K562 (cell line): ENCODE results near the gene MYO15B. TPM values are rescaled to one million over a fixed set of nuclear protein-coding genes. Genes with fewer than 3 reads are reported as not detected.

ENCODE experiments used
- ATAC-seq: fragments of 200-7000 bp; cut with Tn5 transposase; 3 replicates; pipeline ENCODE4 v1.9.1; 2020; ENCODE audit warnings: moderate library complexity
- BruUV-seq: library from RNA; stranded (reverse); fragments of 400-500 nt; replicated peaks from 2 replicates; lab custom pipeline; 2021; lab: Mats Ljungman, UMichigan
- CTCF ChIA-PET: fragments of 300-600 bp; formaldehyde crosslinking; extraction: SDS; loops from one replicate; lab custom pipeline; 2021; ENCODE audit warnings: low intra/inter-chr PET ratio; lab: Yijun Ruan, JAX
- POLR2A ChIA-PET: fragments of 300-600, 350-650 bp; sonication (Branson Sonifier 250); formaldehyde crosslinking; extraction: SDS; loops from one replicate; lab custom pipeline; 2021; ENCODE audit warnings: antibody characterized with exemption, inconsistent platforms; lab: Yijun Ruan, JAX
- DNase-seq, 4 experiments: peaks; one replicate each; pipeline versions ENCODE4 v3.0.0 to v3.0.0-alpha.2; 2011 to 2018; ENCODE audit warnings: low spot score in 3 of 4, mixed read lengths in 3 of 4; ENCODE audit errors: extremely low read depth in 1 of 4
- FAIRE-seq: peaks from 2 replicates; lab custom pipeline; 2011; peaks lifted over from hg19 to GRCh38; lab: Jason Lieb, UNC
- H2AFZ ChIP-seq: 2 replicates; pipeline ENCODE4 v1.6.0; 2011; ENCODE audit warnings: low read depth, low read length, control low read depth, inconsistent platforms
- H3K27ac ChIP-seq: fragments of 200-600 bp; 3 replicates; pipeline ENCODE4 v1.8.0; 2011; ENCODE audit warnings: low read depth, mild to moderate bottlenecking, control low read depth, inconsistent platforms, low read length, moderate library complexity, mixed read lengths; ENCODE audit errors: extremely low read depth
- H3K27me3 ChIP-seq, 2 experiments: fragments of 300-600 bp in 1 of 2; 2 replicates in 1 of 2; 3 replicates in 1 of 2; pipeline versions ENCODE4 v1.6.0 to v1.8.0; 2011; ENCODE audit warnings: inconsistent platforms in 2 of 2, low read length in 2 of 2, mild to moderate bottlenecking in 1 of 2, mixed read lengths in 1 of 2, moderate library complexity in 1 of 2; ENCODE audit not compliant: control insufficient read depth in 2 of 2, insufficient read depth in 2 of 2
- H3K36me3 ChIP-seq: fragments of 300-600 bp; 3 replicates; pipeline ENCODE4 v1.8.0; 2011; ENCODE audit warnings: mild to moderate bottlenecking, low read length, inconsistent platforms; ENCODE audit not compliant: control insufficient read depth, insufficient read depth
- H3K4me1 ChIP-seq, 2 experiments: fragments of 200-600 bp in 1 of 2; replicated peaks in 1 of 2; 2 replicates in 1 of 2; 3 replicates in 1 of 2; pipeline versions ENCODE4 v1.5.1 to v1.8.0; 2011; ENCODE audit warnings: inconsistent platforms in 2 of 2, low read length in 2 of 2, mild to moderate bottlenecking in 1 of 2, mixed read lengths in 1 of 2, moderate library complexity in 1 of 2; ENCODE audit not compliant: control insufficient read depth in 2 of 2, insufficient read depth in 2 of 2
- H3K4me2 ChIP-seq: 2 replicates; pipeline ENCODE4 v1.6.1; 2011; ENCODE audit warnings: low read length, control low read depth, inconsistent platforms, mixed read lengths; ENCODE audit not compliant: insufficient read depth
- H3K4me3 ChIP-seq: fragments of 200-600 bp; sonication (generic), shearing (Covaris generic); 2 replicates; pipeline ENCODE4 v1.5.1; 2016; ENCODE audit warnings: control low read depth, inconsistent platforms
- H3K79me2 ChIP-seq: fragments of 200-600 bp; 3 replicates; pipeline ENCODE4 v1.8.0; 2011; ENCODE audit warnings: low read length, inconsistent platforms; ENCODE audit not compliant: control insufficient read depth, insufficient read depth
- H3K9ac ChIP-seq, 2 experiments: 2 replicates each; pipeline versions ENCODE4 v1.6.0 to v1.6.1; 2011; ENCODE audit warnings: low read depth in 2 of 2, low read length in 2 of 2, control low read depth in 1 of 2, inconsistent platforms in 1 of 2, mild to moderate bottlenecking in 1 of 2, mixed read lengths in 1 of 2; ENCODE audit not compliant: insufficient read depth in 1 of 2
- H3K9me1 ChIP-seq: one replicate; pipeline ENCODE4 v1.6.0; 2011; ENCODE audit warnings: inconsistent platforms, mild to moderate bottlenecking, low read length, moderate library complexity; ENCODE audit not compliant: control insufficient read depth, insufficient read depth
- H3K9me3 ChIP-seq: replicated peaks from 2 replicates; pipeline ENCODE4 v1.5.1; 2011; ENCODE audit warnings: low read depth, low read length, inconsistent platforms; ENCODE audit not compliant: control insufficient read depth, insufficient read depth
- H4K20me1 ChIP-seq: replicated peaks from 2 replicates; pipeline ENCODE4 v1.6.1; 2011; ENCODE audit warnings: low read length, inconsistent platforms, mixed read lengths; ENCODE audit not compliant: control insufficient read depth, insufficient read depth
- HDAC8 ChIP-seq: fragments of 450-650 bp; IDR thresholded peaks from 2 replicates; pipeline ENCODE4 v1.6.1; 2016; ENCODE audit warnings: mild to moderate bottlenecking, missing genetic modification characterization, moderate library complexity, missing compliant biosample characterization
- KLF16 ChIP-seq: IDR thresholded peaks from 2 replicates; pipeline ENCODE4 v1.6.1; 2016; ENCODE audit warnings: antibody characterized with exemption
- MTA2 ChIP-seq: fragments of 450-650 bp; IDR thresholded peaks from 2 replicates; pipeline ENCODE4 v1.6.1; 2016; ENCODE audit warnings: low read depth
- SAFB2 ChIP-seq: fragments of 200-400 bp; formaldehyde crosslinking; IDR thresholded peaks from 2 replicates; pipeline ENCODE4 v1.6.1; 2018; ENCODE audit warnings: borderline replicate concordance, low read length, low read depth, moderate library complexity; ENCODE audit not compliant: severe bottlenecking
- TBP ChIP-seq: optimal IDR thresholded peaks from 2 replicates; pipeline ENCODE3; 2011; ENCODE audit warnings: low read depth, low read length, improper control_type of control experiment
- ZNF197 ChIP-seq: fragments of 200-800 bp; sonication (Bioruptor generic); IDR thresholded peaks from 2 replicates; pipeline ENCODE4 v1.6.1; 2016; ENCODE audit warnings: low read depth, missing genetic modification characterization, missing compliant biosample characterization
- WGBS: fragments of 100-300 bp; shearing (Covaris generic); methylation state at CpG from one replicate; pipeline ENCODE4 v1.1.6; 2016; ENCODE audit warnings: low coverage, mixed read lengths; ENCODE audit not compliant: insufficient coverage; ENCODE audit errors: missing lambda C conversion rate; 5-methylcytosine and 5-hydroxymethylcytosine counted together
- in situ Hi-C: fragments of 300-500 bp; cut with MboI; formaldehyde crosslinking; loops from 4 replicates; pipeline ENCODE4 v1.15.0; 2018; ENCODE audit warnings: inconsistent platforms, mixed read lengths
- intact Hi-C: fragments of 100-400 bp; cut with micrococcal nuclease; formaldehyde crosslinking; loops from 2 replicates; pipeline ENCODE4 v1.14.2; 2022
- polyA plus RNA-seq, 8 experiments: library from polyadenylated mRNA; depleted of rRNA in 4 of 8; stranded (reverse) in 5 of 8; unstranded in 3 of 8; fragments of >200 nt; fragmentation: Nextera tagmentation in 2 of 8; fragmentation: Illumina TruSeq in 1 of 8; extraction: Ambion mirVana in 2 of 8; extraction: Trizol in 1 of 8; gene quantifications; 2 replicates each; pipeline versions ENCODE4 v1.2.1 to v1.2.3, GENCODE V29; 2011 to 2014; ENCODE audit warnings: inconsistent platforms in 1 of 8, missing spikeins in 1 of 8
- total RNA-seq, 7 experiments: library from RNA; depleted of rRNA in 6 of 7; stranded (reverse); fragments of >200 nt in 6 of 7; fragmentation: Illumina TruSeq in 2 of 7; extraction: Trizol in 2 of 7; gene quantifications; 2 replicates each; pipeline versions ENCODE4 v1.2.1 to v1.2.3, GENCODE V29; 2011 to 2021; ENCODE audit warnings: low replicate concordance in 1 of 7
- TF ChIP-seq, protein P1 (sequence below): fragments of 450-650 bp; formaldehyde crosslinking; IDR thresholded peaks from 2 replicates; pipeline ENCODE4 v1.4.0; 2020; ENCODE audit warnings: mild to moderate bottlenecking, moderate library complexity
- TF ChIP-seq, protein P2 (sequence below): fragments of 450-650 bp; IDR thresholded peaks from 2 replicates; pipeline ENCODE4 v1.6.1; 2018; ENCODE audit not compliant: partially characterized antibody
- TF ChIP-seq, protein P3 (sequence below): fragments of 250-450 bp; sonication (Bioruptor Pico); IDR thresholded peaks from 2 replicates; pipeline ENCODE4 v1.5.1; 2021; ENCODE audit warnings: mild to moderate bottlenecking
- TF ChIP-seq, protein P4 (sequence below), 2 experiments: fragments of 450-650 bp in 1 of 2; sonication (generic) in 1 of 2; formaldehyde crosslinking; conservative IDR thresholded peaks; 2 replicates each; pipeline versions ENCODE4 v1.4.0 to v1.8.1; 2020 to 2022; ENCODE audit warnings: mild to moderate bottlenecking in 1 of 2, missing genetic modification reagents in 1 of 2

The MYO15B gene
- total and polyA plus RNA-seq, 9 of the 15 experiments (the other 6 are each of a cell fraction or from before 2014, with no cell fraction given): 0.05 to 3.1 (median 0.83) TPM; not detected in 2

DNA sequence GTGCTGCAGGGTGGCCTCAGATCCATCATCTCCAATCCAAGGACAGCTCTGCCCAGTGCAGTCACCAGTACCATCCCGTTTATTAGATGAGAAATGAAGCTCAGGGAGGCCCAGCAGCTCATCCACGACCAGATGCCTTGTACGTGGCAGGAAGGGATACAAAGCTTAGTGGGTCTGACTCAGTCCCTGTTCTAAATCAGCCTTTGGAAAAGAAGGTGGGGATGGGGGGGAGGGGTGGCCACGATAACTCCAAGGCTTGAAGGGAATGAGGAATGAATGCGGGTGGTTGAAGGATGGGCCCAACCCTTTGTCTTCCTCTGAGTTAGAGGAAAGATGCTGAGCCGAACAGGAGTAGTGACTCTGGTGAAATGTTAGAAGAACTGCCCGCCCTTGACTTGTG lies 36.3 kb upstream of the MYO15B start:
- ChIA-PET POLR2A (no interaction called here), CTCF (no interaction called here)
- H3K27ac ChIP-seq: no peak overlapping the region
- no peak overlapping the region for H3K4me2 ChIP-seq
- H3K27me3 ChIP-seq: no peaks in the 10 kb centered on the region
- peaks cover 2 to 31% of the 10 kb centered on the region in 2 experiments for H3K4me1 ChIP-seq
- H3K9me1 ChIP-seq: no peaks in the 10 kb centered on the region
- intact Hi-C loops (no loop called here), in situ Hi-C loops (no loop called here)
- 53% methylated on average over 6 of the region's 7 CpGs for WGBS
- no peaks in the 10 kb centered on the region for H3K36me3 ChIP-seq
- no peak overlapping the region for H2AFZ ChIP-seq
- no peaks in the 10 kb centered on the region for H3K79me2 ChIP-seq
- DNase-seq (no peak), FAIRE-seq (no peak), ATAC-seq (no peak)
- BruUV-seq: no TSS peak
- H3K9ac ChIP-seq: no peak overlapping the region; a peak in 1 of 4 replicates
- H3K9me3 ChIP-seq: no peaks in the 10 kb centered on the region
- TF ChIP-seq, protein P1, sequence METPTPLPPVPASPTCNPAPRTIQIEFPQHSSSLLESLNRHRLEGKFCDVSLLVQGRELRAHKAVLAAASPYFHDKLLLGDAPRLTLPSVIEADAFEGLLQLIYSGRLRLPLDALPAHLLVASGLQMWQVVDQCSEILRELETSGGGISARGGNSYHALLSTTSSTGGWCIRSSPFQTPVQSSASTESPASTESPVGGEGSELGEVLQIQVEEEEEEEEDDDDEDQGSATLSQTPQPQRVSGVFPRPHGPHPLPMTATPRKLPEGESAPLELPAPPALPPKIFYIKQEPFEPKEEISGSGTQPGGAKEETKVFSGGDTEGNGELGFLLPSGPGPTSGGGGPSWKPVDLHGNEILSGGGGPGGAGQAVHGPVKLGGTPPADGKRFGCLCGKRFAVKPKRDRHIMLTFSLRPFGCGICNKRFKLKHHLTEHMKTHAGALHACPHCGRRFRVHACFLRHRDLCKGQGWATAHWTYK: no peak
- no peak for TF ChIP-seq HDAC8 (tag)
- TF ChIP-seq, protein P2, sequence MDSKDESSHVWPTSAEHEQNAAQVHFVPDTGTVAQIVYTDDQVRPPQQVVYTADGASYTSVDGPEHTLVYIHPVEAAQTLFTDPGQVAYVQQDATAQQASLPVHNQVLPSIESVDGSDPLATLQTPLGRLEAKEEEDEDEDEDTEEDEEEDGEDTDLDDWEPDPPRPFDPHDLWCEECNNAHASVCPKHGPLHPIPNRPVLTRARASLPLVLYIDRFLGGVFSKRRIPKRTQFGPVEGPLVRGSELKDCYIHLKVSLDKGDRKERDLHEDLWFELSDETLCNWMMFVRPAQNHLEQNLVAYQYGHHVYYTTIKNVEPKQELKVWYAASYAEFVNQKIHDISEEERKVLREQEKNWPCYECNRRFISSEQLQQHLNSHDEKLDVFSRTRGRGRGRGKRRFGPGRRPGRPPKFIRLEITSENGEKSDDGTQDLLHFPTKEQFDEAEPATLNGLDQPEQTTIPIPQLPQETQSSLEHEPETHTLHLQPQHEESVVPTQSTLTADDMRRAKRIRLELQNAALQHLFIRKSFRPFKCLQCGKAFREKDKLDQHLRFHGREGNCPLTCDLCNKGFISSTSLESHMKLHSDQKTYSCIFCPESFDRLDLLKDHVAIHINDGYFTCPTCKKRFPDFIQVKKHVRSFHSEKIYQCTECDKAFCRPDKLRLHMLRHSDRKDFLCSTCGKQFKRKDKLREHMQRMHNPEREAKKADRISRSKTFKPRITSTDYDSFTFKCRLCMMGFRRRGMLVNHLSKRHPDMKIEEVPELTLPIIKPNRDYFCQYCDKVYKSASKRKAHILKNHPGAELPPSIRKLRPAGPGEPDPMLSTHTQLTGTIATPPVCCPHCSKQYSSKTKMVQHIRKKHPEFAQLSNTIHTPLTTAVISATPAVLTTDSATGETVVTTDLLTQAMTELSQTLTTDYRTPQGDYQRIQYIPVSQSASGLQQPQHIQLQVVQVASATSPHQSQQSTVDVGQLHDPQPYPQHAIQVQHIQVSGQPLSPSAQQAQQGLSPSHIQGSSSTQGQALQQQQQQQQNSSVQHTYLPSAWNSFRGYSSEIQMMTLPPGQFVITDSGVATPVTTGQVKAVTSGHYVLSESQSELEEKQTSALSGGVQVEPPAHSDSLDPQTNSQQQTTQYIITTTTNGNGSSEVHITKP: no peak
- TF ChIP-seq, protein P3, sequence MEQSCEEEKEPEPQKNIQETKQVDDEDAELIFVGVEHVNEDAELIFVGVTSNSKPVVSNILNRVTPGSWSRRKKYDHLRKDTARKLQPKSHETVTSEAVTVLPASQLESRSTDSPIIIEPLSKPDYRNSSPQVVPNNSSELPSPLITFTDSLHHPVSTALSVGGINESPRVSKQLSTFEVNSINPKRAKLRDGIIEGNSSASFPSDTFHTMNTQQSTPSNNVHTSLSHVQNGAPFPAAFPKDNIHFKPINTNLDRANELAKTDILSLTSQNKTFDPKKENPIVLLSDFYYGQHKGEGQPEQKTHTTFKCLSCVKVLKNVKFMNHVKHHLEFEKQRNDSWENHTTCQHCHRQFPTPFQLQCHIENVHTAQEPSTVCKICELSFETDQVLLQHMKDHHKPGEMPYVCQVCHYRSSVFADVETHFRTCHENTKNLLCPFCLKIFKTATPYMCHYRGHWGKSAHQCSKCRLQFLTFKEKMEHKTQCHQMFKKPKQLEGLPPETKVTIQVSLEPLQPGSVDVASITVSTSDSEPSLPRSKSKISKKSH (CRISPR knock-in tag): no peak
- TF ChIP-seq ZNF197: no peak
- no peak for TF ChIP-seq TBP
- no peak for TF ChIP-seq KLF16
- no peak for TF ChIP-seq SAFB2
- TF ChIP-seq, protein P4, sequence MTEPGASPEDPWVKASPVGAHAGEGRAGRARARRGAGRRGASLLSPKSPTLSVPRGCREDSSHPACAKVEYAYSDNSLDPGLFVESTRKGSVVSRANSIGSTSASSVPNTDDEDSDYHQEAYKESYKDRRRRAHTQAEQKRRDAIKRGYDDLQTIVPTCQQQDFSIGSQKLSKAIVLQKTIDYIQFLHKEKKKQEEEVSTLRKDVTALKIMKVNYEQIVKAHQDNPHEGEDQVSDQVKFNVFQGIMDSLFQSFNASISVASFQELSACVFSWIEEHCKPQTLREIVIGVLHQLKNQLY (CRISPR knock-in tag; conservative IDR thresholded peaks at IDR 0.05): no peak
- TF ChIP-seq MTA2: no peak
- no peak overlapping the region for H3K4me3 ChIP-seq
- no peaks in the 10 kb centered on the region for H4K20me1 ChIP-seq
